HepG2 (cell line): ENCODE results near the gene BST2. TPM values are rescaled to one million over a fixed set of nuclear protein-coding genes. Genes with fewer than 3 reads are reported as not detected.

Experiments
- ELF3 ChIP-seq: IDR thresholded peaks from 2 replicates; pipeline ENCODE4 v1.6.1; 2016; ENCODE audit warnings: missing genetic modification reagents, missing compliant biosample characterization
- FOXP1 ChIP-seq, 2 experiments: fragments of 450-650 bp in 1 of 2; IDR thresholded peaks; 2 replicates each; pipeline ENCODE4 v1.6.1; 2017 to 2018; ENCODE audit warnings: antibody characterized with exemption in 1 of 2
- HDAC2 ChIP-seq: sonication (generic); formaldehyde crosslinking; IDR thresholded peaks from 2 replicates; pipeline ENCODE4 v1.4.0; 2020; ENCODE audit warnings: missing genetic modification reagents
- KAT7 ChIP-seq: IDR thresholded peaks from 2 replicates; pipeline ENCODE4 v1.6.1; 2018; ENCODE audit warnings: borderline replicate concordance, missing compliant biosample characterization
- RAD21 ChIP-seq: fragments of 450-650 bp; formaldehyde crosslinking; IDR thresholded peaks from 2 replicates; pipeline ENCODE4 v1.5.0; 2020; ENCODE audit warnings: mild to moderate bottlenecking
- SP2 ChIP-seq: sonication (generic); formaldehyde crosslinking; IDR thresholded peaks from 2 replicates; pipeline ENCODE4 v1.5.1; 2020; ENCODE audit warnings: mild to moderate bottlenecking, missing genetic modification reagents
- TMF1 ChIP-seq: sonication (generic); formaldehyde crosslinking; IDR thresholded peaks from 2 replicates; pipeline ENCODE4 v1.8.1; 2022; ENCODE audit warnings: low read depth, missing genetic modification reagents
- ZNF431 ChIP-seq: sonication (generic); formaldehyde crosslinking; IDR thresholded peaks from 2 replicates; pipeline ENCODE4 v1.9.0; 2022; ENCODE audit warnings: missing genetic modification reagents, low read depth, mild to moderate bottlenecking, borderline replicate concordance
- polyA plus RNA-seq, 8 experiments: library from polyadenylated mRNA; depleted of rRNA in 3 of 8; stranded (reverse) in 7 of 8; unstranded in 1 of 8; fragments of >200 nt; fragmentation: Illumina TruSeq in 4 of 8; extraction: Trizol in 4 of 8; gene quantifications; 2 replicates each; pipeline versions ENCODE4 v1.2.1 to v1.2.3, GENCODE V29; 2011 to 2016; ENCODE audit warnings: low read depth in 4 of 8, missing spikeins in 1 of 8, mixed read lengths in 1 of 8; ENCODE audit not compliant: insufficient read depth in 1 of 8
- total RNA-seq, 5 experiments: library from RNA; depleted of rRNA; stranded (reverse); fragments of >200 nt; fragmentation: Illumina TruSeq; extraction: Trizol; gene quantifications; 2 replicates each; pipeline ENCODE4 v1.2.3, GENCODE V29; 2016; ENCODE audit warnings: low read depth in 1 of 5
- TF ChIP-seq, protein P1 (sequence below): sonication (generic); formaldehyde crosslinking; IDR thresholded peaks from 2 replicates; pipeline ENCODE4 v1.4.0; 2020; ENCODE audit warnings: missing genetic modification reagents
- TF ChIP-seq, protein P2 (sequence below): sonication (generic); formaldehyde crosslinking; IDR thresholded peaks from 2 replicates; pipeline ENCODE4 v1.8.1; 2022; ENCODE audit warnings: low read depth, mild to moderate bottlenecking, missing genetic modification reagents
- TF ChIP-seq, protein P3 (sequence below): sonication (generic); formaldehyde crosslinking; IDR thresholded peaks from 2 replicates; pipeline ENCODE4 v1.8.0; 2022; ENCODE audit warnings: mild to moderate bottlenecking, missing genetic modification reagents, moderate library complexity
- TF ChIP-seq, protein P4 (sequence below): sonication (generic); formaldehyde crosslinking; IDR thresholded peaks from 2 replicates; pipeline ENCODE4 v1.5.1; 2020; ENCODE audit warnings: missing genetic modification reagents, mild to moderate bottlenecking, borderline replicate concordance
- TF ChIP-seq, protein P5 (sequence below): IDR thresholded peaks from 2 replicates; pipeline ENCODE4 v1.4.0; 2020; ENCODE audit warnings: mild to moderate bottlenecking, missing genetic modification reagents

BST2 gene
- total and polyA plus RNA-seq, 2 of the 13 experiments (the other 11 are each of a cell fraction or from before 2014, with no cell fraction given) = 58.8 to 93.8 TPM

DNA sequence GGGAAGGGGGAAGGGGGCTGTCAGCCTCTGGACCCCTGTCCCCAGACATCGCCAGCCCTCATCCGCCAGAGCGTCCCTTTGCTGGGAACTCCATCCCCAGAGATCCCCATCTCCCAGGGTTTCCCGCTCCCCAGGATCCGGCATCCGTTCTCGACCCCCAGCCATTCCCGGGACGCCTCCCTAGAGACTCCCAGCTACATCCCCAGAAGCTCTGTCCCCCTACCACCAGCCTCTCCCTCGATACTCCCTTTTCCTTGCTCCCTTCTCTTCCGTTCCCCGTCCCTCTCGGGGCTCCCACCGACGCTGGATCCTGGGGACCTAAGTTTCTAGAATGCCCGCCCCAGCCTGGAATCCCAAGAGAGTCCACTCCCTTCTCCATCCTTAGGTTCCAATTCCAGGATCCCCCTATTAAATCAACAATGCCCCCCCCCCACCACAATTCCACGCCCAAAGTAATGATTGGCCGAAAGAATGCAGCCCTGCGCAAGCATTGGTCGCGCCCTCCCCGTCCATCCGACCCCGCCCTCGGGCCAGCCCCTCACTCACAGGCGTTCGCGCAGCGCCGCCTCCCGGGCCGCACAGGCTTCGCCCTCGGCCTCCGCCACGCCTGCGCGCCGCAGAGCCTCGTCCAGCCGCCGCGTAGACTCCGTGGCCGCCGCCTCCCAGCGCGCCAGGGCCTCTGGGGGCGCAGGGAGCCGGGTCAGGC, 14.6 kb downstream of the BST2 start (continued):
- TF ChIP-seq, protein P1, sequence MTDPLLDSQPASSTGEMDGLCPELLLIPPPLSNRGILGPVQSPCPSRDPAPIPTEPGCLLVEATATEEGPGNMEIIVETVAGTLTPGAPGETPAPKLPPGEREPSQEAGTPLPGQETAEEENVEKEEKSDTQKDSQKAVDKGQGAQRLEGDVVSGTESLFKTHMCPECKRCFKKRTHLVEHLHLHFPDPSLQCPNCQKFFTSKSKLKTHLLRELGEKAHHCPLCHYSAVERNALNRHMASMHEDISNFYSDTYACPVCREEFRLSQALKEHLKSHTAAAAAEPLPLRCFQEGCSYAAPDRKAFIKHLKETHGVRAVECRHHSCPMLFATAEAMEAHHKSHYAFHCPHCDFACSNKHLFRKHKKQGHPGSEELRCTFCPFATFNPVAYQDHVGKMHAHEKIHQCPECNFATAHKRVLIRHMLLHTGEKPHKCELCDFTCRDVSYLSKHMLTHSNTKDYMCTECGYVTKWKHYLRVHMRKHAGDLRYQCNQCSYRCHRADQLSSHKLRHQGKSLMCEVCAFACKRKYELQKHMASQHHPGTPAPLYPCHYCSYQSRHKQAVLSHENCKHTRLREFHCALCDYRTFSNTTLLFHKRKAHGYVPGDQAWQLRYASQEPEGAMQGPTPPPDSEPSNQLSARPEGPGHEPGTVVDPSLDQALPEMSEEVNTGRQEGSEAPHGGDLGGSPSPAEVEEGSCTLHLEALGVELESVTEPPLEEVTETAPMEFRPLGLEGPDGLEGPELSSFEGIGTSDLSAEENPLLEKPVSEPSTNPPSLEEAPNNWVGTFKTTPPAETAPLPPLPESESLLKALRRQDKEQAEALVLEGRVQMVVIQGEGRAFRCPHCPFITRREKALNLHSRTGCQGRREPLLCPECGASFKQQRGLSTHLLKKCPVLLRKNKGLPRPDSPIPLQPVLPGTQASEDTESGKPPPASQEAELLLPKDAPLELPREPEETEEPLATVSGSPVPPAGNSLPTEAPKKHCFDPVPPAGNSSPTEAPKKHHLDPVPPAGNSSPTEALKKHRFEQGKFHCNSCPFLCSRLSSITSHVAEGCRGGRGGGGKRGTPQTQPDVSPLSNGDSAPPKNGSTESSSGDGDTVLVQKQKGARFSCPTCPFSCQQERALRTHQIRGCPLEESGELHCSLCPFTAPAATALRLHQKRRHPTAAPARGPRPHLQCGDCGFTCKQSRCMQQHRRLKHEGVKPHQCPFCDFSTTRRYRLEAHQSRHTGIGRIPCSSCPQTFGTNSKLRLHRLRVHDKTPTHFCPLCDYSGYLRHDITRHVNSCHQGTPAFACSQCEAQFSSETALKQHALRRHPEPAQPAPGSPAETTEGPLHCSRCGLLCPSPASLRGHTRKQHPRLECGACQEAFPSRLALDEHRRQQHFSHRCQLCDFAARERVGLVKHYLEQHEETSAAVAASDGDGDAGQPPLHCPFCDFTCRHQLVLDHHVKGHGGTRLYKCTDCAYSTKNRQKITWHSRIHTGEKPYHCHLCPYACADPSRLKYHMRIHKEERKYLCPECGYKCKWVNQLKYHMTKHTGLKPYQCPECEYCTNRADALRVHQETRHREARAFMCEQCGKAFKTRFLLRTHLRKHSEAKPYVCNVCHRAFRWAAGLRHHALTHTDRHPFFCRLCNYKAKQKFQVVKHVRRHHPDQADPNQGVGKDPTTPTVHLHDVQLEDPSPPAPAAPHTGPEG (CRISPR knock-in tag) = peak; percentile 73; the same call in 1 of the 2 replicates
- TF ChIP-seq ELF3 = 0 out of 2 replicates have a peak, but pooled peaks have one; percentile 34
- TF ChIP-seq, protein P2, sequence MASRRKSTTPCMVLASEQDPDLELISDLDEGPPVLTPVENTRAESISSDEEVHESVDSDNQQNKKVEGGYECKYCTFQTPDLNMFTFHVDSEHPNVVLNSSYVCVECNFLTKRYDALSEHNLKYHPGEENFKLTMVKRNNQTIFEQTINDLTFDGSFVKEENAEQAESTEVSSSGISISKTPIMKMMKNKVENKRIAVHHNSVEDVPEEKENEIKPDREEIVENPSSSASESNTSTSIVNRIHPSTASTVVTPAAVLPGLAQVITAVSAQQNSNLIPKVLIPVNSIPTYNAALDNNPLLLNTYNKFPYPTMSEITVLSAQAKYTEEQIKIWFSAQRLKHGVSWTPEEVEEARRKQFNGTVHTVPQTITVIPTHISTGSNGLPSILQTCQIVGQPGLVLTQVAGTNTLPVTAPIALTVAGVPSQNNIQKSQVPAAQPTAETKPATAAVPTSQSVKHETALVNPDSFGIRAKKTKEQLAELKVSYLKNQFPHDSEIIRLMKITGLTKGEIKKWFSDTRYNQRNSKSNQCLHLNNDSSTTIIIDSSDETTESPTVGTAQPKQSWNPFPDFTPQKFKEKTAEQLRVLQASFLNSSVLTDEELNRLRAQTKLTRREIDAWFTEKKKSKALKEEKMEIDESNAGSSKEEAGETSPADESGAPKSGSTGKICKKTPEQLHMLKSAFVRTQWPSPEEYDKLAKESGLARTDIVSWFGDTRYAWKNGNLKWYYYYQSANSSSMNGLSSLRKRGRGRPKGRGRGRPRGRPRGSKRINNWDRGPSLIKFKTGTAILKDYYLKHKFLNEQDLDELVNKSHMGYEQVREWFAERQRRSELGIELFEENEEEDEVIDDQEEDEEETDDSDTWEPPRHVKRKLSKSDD (CRISPR knock-in tag) = 0 out of 2 replicates have a peak, but pooled peaks have one; percentile 26
- TF ChIP-seq, protein P3, sequence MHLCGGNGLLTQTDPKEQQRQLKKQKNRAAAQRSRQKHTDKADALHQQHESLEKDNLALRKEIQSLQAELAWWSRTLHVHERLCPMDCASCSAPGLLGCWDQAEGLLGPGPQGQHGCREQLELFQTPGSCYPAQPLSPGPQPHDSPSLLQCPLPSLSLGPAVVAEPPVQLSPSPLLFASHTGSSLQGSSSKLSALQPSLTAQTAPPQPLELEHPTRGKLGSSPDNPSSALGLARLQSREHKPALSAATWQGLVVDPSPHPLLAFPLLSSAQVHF (CRISPR knock-in tag) = no peak
- TF ChIP-seq, protein P4, sequence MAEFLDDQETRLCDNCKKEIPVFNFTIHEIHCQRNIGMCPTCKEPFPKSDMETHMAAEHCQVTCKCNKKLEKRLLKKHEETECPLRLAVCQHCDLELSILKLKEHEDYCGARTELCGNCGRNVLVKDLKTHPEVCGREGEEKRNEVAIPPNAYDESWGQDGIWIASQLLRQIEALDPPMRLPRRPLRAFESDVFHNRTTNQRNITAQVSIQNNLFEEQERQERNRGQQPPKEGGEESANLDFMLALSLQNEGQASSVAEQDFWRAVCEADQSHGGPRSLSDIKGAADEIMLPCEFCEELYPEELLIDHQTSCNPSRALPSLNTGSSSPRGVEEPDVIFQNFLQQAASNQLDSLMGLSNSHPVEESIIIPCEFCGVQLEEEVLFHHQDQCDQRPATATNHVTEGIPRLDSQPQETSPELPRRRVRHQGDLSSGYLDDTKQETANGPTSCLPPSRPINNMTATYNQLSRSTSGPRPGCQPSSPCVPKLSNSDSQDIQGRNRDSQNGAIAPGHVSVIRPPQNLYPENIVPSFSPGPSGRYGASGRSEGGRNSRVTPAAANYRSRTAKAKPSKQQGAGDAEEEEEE (CRISPR knock-in tag) = no peak
- peak; percentile 69 for TF ChIP-seq SP2 (CRISPR knock-in tag)
- no peak for TF ChIP-seq ZNF431 (CRISPR knock-in tag)
- 0 out of 2 replicates have a peak, but pooled peaks have one; percentile 7 for TF ChIP-seq HDAC2 (CRISPR knock-in tag)
- peak; percentile 87 for TF ChIP-seq RAD21 (CRISPR knock-in tag)
- TF ChIP-seq, protein P5, sequence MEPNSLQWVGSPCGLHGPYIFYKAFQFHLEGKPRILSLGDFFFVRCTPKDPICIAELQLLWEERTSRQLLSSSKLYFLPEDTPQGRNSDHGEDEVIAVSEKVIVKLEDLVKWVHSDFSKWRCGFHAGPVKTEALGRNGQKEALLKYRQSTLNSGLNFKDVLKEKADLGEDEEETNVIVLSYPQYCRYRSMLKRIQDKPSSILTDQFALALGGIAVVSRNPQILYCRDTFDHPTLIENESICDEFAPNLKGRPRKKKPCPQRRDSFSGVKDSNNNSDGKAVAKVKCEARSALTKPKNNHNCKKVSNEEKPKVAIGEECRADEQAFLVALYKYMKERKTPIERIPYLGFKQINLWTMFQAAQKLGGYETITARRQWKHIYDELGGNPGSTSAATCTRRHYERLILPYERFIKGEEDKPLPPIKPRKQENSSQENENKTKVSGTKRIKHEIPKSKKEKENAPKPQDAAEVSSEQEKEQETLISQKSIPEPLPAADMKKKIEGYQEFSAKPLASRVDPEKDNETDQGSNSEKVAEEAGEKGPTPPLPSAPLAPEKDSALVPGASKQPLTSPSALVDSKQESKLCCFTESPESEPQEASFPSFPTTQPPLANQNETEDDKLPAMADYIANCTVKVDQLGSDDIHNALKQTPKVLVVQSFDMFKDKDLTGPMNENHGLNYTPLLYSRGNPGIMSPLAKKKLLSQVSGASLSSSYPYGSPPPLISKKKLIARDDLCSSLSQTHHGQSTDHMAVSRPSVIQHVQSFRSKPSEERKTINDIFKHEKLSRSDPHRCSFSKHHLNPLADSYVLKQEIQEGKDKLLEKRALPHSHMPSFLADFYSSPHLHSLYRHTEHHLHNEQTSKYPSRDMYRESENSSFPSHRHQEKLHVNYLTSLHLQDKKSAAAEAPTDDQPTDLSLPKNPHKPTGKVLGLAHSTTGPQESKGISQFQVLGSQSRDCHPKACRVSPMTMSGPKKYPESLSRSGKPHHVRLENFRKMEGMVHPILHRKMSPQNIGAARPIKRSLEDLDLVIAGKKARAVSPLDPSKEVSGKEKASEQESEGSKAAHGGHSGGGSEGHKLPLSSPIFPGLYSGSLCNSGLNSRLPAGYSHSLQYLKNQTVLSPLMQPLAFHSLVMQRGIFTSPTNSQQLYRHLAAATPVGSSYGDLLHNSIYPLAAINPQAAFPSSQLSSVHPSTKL (CRISPR knock-in tag) = peak; percentile 43; the same call in 1 of the 2 replicates
- TF ChIP-seq TMF1 (CRISPR knock-in tag) = no peak
- TF ChIP-seq FOXP1 (IDR thresholded peaks at IDR 0.05) = no peak
- no peak for TF ChIP-seq FOXP1 (CRISPR knock-in tag; IDR thresholded peaks at IDR 0.05)
- TF ChIP-seq KAT7 (CRISPR knock-in tag) = no peak
